SK-N-MC (cell line): ENCODE measurements around the gene SMIM41.

ENCODE experiments used
- EZH2 ChIP-seq: fragments of 200-600 bp; sonication (generic); IDR thresholded peaks from one replicate; pipeline ENCODE4 v1.6.1; 2017; ENCODE audit warnings: antibody characterized with exemption
- FOXP2 ChIP-seq: optimal IDR thresholded peaks from 2 replicates; pipeline ENCODE3; 2011; ENCODE audit warnings: mild to moderate bottlenecking, moderate library complexity; ENCODE audit not compliant: insufficient read depth; ENCODE audit errors: extremely low read length, control extremely low read depth
- POLR2AphosphoS5 ChIP-seq: IDR thresholded peaks from 2 replicates; pipeline ENCODE4 v1.6.1; 2012; ENCODE audit warnings: mild to moderate bottlenecking, low read depth, low read length, borderline replicate concordance

- no peak for TF ChIP-seq EZH2
- no peak for TF ChIP-seq POLR2AphosphoS5
- TF ChIP-seq FOXP2 = no peak
These were observed 12.5 kb upstream of the SMIM41 start for GRCh38 chr12:52067081-52067374.
